ENCODE data around the gene C14orf132.

DNA sequence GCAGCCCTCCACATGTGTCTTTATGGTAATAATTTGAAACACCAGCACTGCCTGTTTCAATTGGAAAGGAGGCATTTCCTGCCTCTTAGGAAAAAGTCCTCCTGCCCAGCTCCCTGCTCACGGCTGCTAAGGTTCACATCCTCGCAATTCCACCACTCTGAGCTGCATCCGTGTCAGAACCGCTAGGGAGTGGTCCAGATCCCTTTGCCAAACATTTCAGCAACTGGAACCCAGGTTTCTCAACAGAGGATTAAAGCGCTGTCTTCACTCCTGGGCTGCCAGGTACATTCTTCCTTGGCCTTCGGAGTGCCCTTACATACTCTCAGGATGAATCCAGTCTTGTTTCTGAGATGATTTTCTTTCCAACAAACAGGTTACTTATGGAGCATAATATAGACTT lies 23.3 kb downstream of the C14orf132 start:
- TF ChIP-seq, protein P1, sequence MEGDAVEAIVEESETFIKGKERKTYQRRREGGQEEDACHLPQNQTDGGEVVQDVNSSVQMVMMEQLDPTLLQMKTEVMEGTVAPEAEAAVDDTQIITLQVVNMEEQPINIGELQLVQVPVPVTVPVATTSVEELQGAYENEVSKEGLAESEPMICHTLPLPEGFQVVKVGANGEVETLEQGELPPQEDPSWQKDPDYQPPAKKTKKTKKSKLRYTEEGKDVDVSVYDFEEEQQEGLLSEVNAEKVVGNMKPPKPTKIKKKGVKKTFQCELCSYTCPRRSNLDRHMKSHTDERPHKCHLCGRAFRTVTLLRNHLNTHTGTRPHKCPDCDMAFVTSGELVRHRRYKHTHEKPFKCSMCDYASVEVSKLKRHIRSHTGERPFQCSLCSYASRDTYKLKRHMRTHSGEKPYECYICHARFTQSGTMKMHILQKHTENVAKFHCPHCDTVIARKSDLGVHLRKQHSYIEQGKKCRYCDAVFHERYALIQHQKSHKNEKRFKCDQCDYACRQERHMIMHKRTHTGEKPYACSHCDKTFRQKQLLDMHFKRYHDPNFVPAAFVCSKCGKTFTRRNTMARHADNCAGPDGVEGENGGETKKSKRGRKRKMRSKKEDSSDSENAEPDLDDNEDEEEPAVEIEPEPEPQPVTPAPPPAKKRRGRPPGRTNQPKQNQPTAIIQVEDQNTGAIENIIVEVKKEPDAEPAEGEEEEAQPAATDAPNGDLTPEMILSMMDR (IDR thresholded peaks at IDR 0.05) = no peak
- TF ChIP-seq POLR2A (IDR thresholded peaks at IDR 0.05) = no peak
- no peak for TF ChIP-seq EP300 (IDR thresholded peaks at IDR 0.05)
